ENCODE data around the gene PAIP2.

The PAIP2 gene

DNA sequence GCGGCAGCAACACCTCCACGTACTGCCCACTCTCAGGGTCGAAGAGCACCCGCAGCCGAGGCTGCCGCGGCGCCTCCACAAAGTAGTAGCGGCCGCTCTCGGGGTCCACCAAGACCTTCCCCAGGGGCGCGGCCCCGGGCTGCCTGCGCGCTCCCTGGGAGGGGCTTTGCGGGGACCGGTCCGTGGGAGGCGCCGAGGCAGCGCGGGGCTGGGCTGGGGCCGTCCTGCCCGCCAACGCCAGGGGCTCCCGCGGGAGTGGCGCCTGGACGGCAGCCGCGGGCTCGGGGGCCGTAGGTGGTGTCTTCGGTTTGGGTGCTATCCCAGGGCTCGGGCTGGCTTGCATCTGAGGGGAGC lies 50.6 kb downstream of the PAIP2 start:
- H3K27ac ChIP-seq, result peak overlapping the region; percentile 61

DNA sequence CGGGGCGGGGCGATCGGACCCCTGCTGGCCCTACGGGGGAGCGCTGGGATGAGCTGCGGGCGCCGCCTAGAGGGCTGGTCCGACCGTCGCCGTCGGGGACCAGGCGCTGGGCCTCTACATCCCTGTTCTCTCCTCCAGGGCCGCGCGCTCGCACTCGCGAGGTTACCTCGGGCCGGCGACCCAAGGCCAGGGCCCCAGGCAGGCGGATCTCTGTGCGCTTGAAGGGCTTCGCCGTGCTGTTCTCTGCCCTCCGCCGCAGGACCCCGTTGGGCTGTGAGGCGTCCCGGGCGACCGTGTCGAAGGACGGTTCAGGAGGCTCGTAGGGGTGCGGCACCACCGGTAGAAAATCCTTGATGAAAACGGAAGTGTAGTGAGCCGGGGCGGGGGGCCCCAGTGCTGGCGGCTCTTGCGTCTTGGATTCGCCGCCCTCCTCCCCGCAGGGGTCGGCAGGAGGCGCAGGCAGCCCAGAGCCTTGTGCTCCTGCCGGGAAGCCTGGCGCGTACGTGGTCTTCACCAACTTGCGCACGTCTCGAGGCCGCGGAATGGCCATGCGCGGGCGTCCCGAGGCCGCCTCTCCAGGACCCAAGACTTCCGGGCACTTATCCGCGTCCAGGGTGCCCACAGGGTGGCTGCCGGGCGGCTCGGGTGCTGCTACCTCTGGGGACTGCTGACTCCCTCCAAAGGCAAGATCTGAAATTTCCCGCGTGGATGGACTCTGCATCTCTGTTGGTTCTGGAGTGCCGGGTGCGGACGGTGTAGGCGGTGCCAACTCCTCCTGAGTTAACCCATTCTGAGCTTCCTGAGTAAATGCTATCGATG lies 51.2 kb downstream of the PAIP2 start:
- TF ChIP-seq, protein P1, sequence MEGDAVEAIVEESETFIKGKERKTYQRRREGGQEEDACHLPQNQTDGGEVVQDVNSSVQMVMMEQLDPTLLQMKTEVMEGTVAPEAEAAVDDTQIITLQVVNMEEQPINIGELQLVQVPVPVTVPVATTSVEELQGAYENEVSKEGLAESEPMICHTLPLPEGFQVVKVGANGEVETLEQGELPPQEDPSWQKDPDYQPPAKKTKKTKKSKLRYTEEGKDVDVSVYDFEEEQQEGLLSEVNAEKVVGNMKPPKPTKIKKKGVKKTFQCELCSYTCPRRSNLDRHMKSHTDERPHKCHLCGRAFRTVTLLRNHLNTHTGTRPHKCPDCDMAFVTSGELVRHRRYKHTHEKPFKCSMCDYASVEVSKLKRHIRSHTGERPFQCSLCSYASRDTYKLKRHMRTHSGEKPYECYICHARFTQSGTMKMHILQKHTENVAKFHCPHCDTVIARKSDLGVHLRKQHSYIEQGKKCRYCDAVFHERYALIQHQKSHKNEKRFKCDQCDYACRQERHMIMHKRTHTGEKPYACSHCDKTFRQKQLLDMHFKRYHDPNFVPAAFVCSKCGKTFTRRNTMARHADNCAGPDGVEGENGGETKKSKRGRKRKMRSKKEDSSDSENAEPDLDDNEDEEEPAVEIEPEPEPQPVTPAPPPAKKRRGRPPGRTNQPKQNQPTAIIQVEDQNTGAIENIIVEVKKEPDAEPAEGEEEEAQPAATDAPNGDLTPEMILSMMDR (conservative IDR thresholded peaks at IDR 0.05), result peak; percentile 85

More for the DNA sequence above, 50.6 kb downstream of the PAIP2 start:
- TF ChIP-seq, protein P1 (conservative IDR thresholded peaks at IDR 0.05), result no peak

DNA sequence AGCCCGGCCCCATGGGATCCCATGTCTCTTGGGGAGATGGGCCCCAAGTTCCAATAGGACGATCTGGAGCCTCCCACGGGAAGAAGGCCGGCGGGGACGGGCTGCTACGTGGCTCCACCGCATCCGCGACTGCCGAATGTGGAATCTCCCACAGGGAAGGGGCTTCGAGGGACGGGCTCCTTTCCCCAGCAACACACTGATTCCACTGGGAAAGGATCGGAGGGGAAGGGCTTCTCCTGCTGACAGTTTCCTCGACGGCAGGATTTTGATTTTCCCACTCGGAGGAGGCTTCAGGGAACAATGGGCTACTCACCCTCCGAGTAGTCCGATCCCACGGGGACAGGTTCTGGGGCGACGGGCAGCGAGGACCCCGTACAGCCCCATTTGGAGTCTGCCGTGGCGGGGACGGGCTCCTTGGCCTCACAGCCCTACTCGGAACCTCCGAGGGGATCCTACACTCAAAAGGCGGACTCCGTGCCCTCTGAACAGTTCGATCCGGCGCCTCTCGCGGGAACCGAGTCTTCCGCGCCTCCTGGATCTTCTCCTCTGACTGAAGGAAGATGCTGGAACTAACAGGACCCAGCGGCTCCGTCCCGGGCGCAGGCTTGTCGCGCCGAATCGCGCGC lies 52.0 kb downstream of the PAIP2 start:
- peak overlapping the region; percentile 61; the same call in 1 of the 2 replicates for H3K27ac ChIP-seq
- TF ChIP-seq, protein P1 (conservative IDR thresholded peaks at IDR 0.05), result no peak

More for the DNA sequence above, 51.2 kb downstream of the PAIP2 start:
- peak overlapping the region; percentile 61 for H3K27ac ChIP-seq

DNA sequence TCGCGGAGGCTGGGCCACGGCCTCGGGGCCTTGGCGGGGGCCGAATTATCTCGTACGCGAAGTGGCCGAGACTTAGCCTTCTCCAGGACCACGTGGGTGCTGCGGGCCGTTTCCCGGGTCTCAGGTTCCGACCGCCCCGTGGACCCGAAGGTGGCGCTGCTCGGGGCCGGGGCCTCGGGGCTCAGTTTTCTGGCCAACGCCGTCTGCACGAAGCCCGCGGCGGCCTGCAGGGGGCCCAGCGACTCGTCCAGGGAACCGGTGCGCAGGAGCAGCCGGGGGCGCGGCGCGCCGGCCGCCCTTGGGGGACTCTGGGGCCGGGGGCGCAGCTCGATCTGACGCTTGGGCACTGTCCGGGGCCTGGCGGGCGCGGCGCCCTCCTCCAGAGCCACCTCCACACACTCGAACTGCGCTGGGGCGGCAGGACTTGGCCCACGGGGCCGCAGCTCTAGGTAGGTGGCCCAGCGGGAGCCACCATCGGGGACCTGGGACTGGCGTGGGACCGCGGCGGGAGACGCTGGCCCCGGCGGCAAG lies 52.5 kb downstream of the PAIP2 start:
- H3K27ac ChIP-seq, result no peak overlapping the region
- TF ChIP-seq, protein P1 (conservative IDR thresholded peaks at IDR 0.05), result no peak

DNA sequence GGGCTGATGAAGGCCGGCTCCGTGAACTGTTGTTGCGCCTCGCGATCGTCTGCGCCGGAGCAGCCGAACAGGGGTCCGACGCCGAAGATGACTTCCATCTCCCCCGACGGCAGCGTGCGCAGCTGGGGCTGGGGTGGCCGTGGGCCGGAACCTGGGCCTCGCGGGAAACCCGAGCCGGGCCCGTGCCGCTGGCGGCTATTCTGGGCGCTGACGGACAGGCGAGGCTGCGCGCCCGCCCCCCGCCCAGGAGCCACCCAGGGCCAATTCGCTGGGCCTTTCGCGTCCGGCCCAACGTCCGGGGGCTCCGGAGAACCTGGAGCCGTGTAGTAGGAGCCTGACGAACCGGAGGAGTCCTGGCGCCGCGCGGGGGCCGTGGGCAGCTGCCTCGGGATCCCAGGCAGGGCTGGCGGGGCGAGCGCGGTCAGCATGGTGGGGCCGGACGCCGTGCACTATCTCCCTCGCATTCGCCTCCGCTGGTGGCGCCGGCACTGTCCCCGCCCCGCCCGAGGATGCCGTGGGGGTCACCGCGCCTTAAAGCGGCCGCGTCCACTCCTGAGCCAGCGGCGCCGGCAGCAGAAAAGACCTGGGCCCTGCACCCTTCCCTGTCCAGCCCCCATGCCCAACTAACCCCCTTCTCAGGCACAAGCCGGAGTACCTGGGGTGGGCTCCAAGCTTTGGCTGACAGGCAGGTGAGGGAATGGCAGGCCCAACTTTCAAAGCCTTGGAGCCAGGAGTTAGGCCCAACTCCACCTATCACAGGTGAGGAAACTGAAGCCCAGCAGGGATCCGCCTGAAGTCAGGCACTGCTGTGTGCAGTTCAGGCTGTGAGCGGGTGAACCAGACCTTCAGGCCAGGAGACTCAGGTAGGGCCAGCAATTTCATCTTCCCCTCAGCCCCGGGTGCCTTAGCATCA lies 53.3 kb downstream of the PAIP2 start, which contains the start of gene PROB1:
Gene PROB1 (minus strand): TSS at position 451 of the 913 bp plus-strand sequence. CDS start 23 bp downstream, at position 428.
- TF ChIP-seq, protein P1 (conservative IDR thresholded peaks at IDR 0.05), result no peak
- H3K27ac ChIP-seq, result no peak within 1 kb of the TSS

DNA sequence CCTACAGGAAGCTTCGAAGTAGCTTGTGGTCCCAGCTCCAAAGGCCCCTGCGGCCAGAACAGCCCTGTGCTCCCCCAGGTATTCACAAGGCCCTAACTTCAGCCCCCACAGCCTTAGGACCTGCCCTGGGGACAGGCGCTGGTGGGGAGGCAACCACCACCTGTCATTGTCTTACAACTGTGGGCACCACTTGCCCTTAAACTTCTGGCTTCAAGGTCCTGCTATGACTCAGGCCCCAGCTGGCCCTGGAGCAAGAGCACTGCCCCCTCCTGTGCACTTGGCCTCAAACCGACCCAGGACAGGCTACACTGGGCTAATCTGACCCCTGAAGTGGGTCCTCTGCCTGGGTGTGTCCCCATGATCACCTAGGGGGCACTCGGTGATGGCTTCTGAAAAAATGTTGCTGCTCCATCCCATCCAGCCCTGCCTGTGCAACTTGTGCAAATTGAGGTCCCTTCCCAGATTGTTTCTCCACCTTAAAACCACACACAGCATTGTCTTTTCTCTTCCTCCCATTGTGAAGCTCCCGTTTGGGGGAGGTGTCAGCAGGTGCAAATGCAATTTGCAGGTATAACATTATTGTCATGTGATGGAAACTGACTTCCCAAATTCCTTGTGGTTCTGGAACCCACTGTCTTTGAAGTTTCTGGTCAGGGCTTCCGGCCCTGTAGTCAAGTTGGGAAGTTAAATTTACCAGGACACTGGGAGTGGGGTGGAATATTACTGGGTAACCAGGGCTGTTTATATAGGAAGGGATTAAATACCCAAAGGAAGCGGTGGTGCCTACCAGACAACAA lies 54.4 kb downstream of the PAIP2 start:
- TF ChIP-seq, protein P1 (conservative IDR thresholded peaks at IDR 0.05), result no peak
- no peak overlapping the region for H3K27ac ChIP-seq
